ENCODE results near the gene FAM118A.
"Not testable (repeated sequence)": the region's sequence is repeated elsewhere in the genome, so short reads cannot be mapped to it uniquely, and the experiment has no call there.

The FAM118A gene

GRCh38 chr22:45334528-45334927, 24.8 kb downstream of the FAM118A start:
- DNase-seq = no peak

- no peak for DNase-seq
Measured at GRCh38 chr22:45335021-45335818, 25.5 kb downstream of the FAM118A start.

- no peak for DNase-seq
Measured at GRCh38 chr22:45335854-45336522, 26.3 kb downstream of the FAM118A start.

GRCh38 chr22:45336971-45337431, 27.3 kb downstream of the FAM118A start:
- no peak for DNase-seq

GRCh38 chr22:45337536-45337935, 27.8 kb downstream of the FAM118A start:
- no peak for DNase-seq

GRCh38 chr22:45338795-45339194, 29.1 kb downstream of the FAM118A start:
- no peak for DNase-seq

GRCh38 chr22:45340323-45340722, 30.6 kb downstream of the FAM118A start:
- no peak for DNase-seq

- DNase-seq = no peak
Measured at GRCh38 chr22:45341498-45341897, 31.8 kb downstream of the FAM118A start.

GRCh38 chr22:45343143-45343542, 33.4 kb downstream of the FAM118A start:
- DNase-seq = no peak

GRCh38 chr22:45344334-45344733, 34.6 kb downstream of the FAM118A start:
- no peak for DNase-seq

- DNase-seq = no peak
Measured at GRCh38 chr22:45349916-45350315, 40.2 kb downstream of the FAM118A start.

GRCh38 chr22:45351956-45352355, 42.2 kb downstream of the FAM118A start:
- DNase-seq = no peak

- DNase-seq = not testable (repeated sequence)
Measured at GRCh38 chr22:45352757-45353156, 43.0 kb downstream of the FAM118A start.

- DNase-seq = no peak
Measured at GRCh38 chr22:45353786-45354185, 44.1 kb downstream of the FAM118A start.

GRCh38 chr22:45357490-45357889, 47.8 kb downstream of the FAM118A start:
- DNase-seq = no peak

- DNase-seq = no peak
Measured at GRCh38 chr22:45358127-45358526, 48.4 kb downstream of the FAM118A start.

- no peak for DNase-seq
Measured at GRCh38 chr22:45359627-45360026, 49.9 kb downstream of the FAM118A start.

- no peak for DNase-seq
Measured at GRCh38 chr22:45366713-45367112, 57.0 kb downstream of the FAM118A start.

GRCh38 chr22:45373592-45373991, 63.9 kb downstream of the FAM118A start:
- DNase-seq = not testable (repeated sequence)

GRCh38 chr22:45376009-45376408, 66.3 kb downstream of the FAM118A start:
- no peak for DNase-seq

- no peak for DNase-seq
Measured at GRCh38 chr22:45376703-45377102, 67.0 kb downstream of the FAM118A start.

GRCh38 chr22:45381348-45381747, 71.6 kb downstream of the FAM118A start:
- no peak for DNase-seq

- DNase-seq = no peak
Measured at GRCh38 chr22:45389546-45389945, 79.8 kb downstream of the FAM118A start.

Measured in Kasumi-1 (cell line).